ENCODE measurements around the gene KLK10. TPM values are rescaled to one million over a fixed set of nuclear protein-coding genes. Genes with fewer than 3 reads are reported as not detected.

KLK10 gene
- total RNA-seq, 1 experiment from 2014 or later = 3.2 TPM

DNA sequence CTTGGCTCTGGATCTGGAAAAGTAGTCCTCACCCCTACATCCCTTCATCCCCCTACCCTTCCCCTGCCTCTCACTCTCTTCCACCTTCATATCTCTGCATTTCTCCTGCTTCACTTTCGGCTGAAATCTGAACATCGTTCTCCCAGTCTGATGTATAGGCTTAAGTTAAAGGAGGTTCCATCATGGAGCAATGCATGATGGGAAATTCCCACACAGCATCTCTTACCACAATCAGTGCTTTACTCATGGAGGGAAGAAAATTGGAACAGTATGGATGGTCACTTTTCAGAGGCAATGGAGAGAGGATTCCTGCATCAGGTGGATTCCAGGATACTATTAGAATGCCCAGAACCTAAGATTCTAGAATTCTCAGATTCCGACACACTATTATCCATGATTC, 12.0 kb downstream of the KLK10 start (continued):
- TF ChIP-seq RELA (CRISPR knock-in tag; IDR thresholded peaks at IDR 0.05; ENCODE audit: borderline replicate concordance) (no peak), NFYB (CRISPR knock-in tag; conservative IDR thresholded peaks at IDR 0.05; ENCODE audit: low read depth) (no peak)
- TF ChIP-seq, protein P1, sequence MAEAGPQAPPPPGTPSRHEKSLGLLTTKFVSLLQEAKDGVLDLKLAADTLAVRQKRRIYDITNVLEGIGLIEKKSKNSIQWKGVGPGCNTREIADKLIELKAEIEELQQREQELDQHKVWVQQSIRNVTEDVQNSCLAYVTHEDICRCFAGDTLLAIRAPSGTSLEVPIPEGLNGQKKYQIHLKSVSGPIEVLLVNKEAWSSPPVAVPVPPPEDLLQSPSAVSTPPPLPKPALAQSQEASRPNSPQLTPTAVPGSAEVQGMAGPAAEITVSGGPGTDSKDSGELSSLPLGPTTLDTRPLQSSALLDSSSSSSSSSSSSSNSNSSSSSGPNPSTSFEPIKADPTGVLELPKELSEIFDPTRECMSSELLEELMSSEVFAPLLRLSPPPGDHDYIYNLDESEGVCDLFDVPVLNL (CRISPR knock-in tag; IDR thresholded peaks at IDR 0.05; ENCODE audit: borderline replicate concordance, low read depth) = no peak

DNA sequence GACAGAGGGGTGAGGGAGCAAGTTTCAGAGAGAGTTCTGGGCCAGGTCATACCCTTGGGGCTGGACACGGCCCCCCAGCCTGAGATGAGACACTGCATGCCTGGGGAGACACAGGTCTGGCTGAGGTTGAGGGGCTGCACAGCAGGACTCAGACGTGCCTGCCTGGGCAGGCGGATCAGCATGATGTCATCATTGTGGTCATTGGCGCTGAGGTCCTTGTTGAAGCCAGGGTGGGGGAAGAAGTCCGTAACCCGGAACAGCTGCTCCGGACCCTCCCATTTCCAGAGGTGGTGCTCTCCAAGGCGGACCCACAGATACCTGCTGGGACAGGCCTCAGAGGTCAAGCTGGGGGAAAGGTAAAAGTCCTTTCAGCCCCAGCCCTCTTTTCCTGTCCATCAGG, 13.1 kb downstream of the KLK10 start:
- ChIA-PET CTCF (interaction anchor here (0.9 kb wide), 1 partner anchor 10 kb away, joined by 8 read pairs; no protein-coding TSS in a partner anchor), POLR2A (no interaction called here)
- H3K9me3 Mint-ChIP-seq = no peaks in the 10 kb centered on the region
- no peak for DNase-seq (ENCODE audit: low spot score)
- no peaks in the 10 kb centered on the region for H3K36me3 Mint-ChIP-seq
- no peak overlapping the region for H3K4me3 Mint-ChIP-seq
- H3K27ac Mint-ChIP-seq = no peak overlapping the region
- H3K4me1 Mint-ChIP-seq = peaks cover 14% of the 10 kb centered on the region
- no peak for ATAC-seq
- peaks cover 58% of the 10 kb centered on the region for H3K27me3 Mint-ChIP-seq (ENCODE audit: low read depth)
- no peak for TF ChIP-seq TEAD4 (CRISPR knock-in tag; IDR thresholded peaks at IDR 0.05)
- TF ChIP-seq, protein P2, sequence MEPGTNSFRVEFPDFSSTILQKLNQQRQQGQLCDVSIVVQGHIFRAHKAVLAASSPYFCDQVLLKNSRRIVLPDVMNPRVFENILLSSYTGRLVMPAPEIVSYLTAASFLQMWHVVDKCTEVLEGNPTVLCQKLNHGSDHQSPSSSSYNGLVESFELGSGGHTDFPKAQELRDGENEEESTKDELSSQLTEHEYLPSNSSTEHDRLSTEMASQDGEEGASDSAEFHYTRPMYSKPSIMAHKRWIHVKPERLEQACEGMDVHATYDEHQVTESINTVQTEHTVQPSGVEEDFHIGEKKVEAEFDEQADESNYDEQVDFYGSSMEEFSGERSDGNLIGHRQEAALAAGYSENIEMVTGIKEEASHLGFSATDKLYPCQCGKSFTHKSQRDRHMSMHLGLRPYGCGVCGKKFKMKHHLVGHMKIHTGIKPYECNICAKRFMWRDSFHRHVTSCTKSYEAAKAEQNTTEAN (CRISPR knock-in tag; IDR thresholded peaks at IDR 0.05) = no peak
- TF ChIP-seq, protein P3, sequence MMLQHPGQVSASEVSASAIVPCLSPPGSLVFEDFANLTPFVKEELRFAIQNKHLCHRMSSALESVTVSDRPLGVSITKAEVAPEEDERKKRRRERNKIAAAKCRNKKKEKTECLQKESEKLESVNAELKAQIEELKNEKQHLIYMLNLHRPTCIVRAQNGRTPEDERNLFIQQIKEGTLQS (CRISPR knock-in tag; conservative IDR thresholded peaks at IDR 0.05) = no peak
- TF ChIP-seq, protein P4, sequence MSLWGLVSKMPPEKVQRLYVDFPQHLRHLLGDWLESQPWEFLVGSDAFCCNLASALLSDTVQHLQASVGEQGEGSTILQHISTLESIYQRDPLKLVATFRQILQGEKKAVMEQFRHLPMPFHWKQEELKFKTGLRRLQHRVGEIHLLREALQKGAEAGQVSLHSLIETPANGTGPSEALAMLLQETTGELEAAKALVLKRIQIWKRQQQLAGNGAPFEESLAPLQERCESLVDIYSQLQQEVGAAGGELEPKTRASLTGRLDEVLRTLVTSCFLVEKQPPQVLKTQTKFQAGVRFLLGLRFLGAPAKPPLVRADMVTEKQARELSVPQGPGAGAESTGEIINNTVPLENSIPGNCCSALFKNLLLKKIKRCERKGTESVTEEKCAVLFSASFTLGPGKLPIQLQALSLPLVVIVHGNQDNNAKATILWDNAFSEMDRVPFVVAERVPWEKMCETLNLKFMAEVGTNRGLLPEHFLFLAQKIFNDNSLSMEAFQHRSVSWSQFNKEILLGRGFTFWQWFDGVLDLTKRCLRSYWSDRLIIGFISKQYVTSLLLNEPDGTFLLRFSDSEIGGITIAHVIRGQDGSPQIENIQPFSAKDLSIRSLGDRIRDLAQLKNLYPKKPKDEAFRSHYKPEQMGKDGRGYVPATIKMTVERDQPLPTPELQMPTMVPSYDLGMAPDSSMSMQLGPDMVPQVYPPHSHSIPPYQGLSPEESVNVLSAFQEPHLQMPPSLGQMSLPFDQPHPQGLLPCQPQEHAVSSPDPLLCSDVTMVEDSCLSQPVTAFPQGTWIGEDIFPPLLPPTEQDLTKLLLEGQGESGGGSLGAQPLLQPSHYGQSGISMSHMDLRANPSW (CRISPR knock-in tag; conservative IDR thresholded peaks at IDR 0.05; ENCODE audit: low read depth) = no peak
- TF ChIP-seq ETV6 (CRISPR knock-in tag; IDR thresholded peaks at IDR 0.05) = no peak
- TF ChIP-seq FOXK1 (CRISPR knock-in tag; IDR thresholded peaks at IDR 0.05) = no peak
- no peak for TF ChIP-seq ZBTB21 (CRISPR knock-in tag; IDR thresholded peaks at IDR 0.05; ENCODE audit: borderline replicate concordance)
- TF ChIP-seq FOXJ3 (CRISPR knock-in tag; IDR thresholded peaks at IDR 0.05; ENCODE audit: borderline replicate concordance) = no peak
- no peak for TF ChIP-seq JAZF1 (CRISPR knock-in tag; IDR thresholded peaks at IDR 0.05)
- TF ChIP-seq NR3C1 (CRISPR knock-in tag; conservative IDR thresholded peaks at IDR 0.05; ENCODE audit: low read depth) = no peak
- TF ChIP-seq RORB (CRISPR knock-in tag; IDR thresholded peaks at IDR 0.05) = no peak
- no peak for TF ChIP-seq NR2C2 (CRISPR knock-in tag; IDR thresholded peaks at IDR 0.05)
- no peak for TF ChIP-seq ZNF532 (CRISPR knock-in tag; IDR thresholded peaks at IDR 0.05; ENCODE audit: borderline replicate concordance)
- TF ChIP-seq, protein P5, sequence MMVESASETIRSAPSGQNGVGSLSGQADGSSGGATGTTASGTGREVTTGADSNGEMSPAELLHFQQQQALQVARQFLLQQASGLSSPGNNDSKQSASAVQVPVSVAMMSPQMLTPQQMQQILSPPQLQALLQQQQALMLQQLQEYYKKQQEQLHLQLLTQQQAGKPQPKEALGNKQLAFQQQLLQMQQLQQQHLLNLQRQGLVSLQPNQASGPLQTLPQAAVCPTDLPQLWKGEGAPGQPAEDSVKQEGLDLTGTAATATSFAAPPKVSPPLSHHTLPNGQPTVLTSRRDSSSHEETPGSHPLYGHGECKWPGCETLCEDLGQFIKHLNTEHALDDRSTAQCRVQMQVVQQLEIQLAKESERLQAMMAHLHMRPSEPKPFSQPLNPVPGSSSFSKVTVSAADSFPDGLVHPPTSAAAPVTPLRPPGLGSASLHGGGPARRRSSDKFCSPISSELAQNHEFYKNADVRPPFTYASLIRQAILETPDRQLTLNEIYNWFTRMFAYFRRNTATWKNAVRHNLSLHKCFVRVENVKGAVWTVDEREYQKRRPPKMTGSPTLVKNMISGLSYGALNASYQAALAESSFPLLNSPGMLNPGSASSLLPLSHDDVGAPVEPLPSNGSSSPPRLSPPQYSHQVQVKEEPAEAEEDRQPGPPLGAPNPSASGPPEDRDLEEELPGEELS (CRISPR knock-in tag; IDR thresholded peaks at IDR 0.05) = no peak
- TF ChIP-seq, protein P6, sequence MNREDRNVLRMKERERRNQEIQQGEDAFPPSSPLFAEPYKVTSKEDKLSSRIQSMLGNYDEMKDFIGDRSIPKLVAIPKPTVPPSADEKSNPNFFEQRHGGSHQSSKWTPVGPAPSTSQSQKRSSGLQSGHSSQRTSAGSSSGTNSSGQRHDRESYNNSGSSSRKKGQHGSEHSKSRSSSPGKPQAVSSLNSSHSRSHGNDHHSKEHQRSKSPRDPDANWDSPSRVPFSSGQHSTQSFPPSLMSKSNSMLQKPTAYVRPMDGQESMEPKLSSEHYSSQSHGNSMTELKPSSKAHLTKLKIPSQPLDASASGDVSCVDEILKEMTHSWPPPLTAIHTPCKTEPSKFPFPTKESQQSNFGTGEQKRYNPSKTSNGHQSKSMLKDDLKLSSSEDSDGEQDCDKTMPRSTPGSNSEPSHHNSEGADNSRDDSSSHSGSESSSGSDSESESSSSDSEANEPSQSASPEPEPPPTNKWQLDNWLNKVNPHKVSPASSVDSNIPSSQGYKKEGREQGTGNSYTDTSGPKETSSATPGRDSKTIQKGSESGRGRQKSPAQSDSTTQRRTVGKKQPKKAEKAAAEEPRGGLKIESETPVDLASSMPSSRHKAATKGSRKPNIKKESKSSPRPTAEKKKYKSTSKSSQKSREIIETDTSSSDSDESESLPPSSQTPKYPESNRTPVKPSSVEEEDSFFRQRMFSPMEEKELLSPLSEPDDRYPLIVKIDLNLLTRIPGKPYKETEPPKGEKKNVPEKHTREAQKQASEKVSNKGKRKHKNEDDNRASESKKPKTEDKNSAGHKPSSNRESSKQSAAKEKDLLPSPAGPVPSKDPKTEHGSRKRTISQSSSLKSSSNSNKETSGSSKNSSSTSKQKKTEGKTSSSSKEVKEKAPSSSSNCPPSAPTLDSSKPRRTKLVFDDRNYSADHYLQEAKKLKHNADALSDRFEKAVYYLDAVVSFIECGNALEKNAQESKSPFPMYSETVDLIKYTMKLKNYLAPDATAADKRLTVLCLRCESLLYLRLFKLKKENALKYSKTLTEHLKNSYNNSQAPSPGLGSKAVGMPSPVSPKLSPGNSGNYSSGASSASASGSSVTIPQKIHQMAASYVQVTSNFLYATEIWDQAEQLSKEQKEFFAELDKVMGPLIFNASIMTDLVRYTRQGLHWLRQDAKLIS (CRISPR knock-in tag; IDR thresholded peaks at IDR 0.05; ENCODE audit: borderline replicate concordance) = no peak
- no peak for TF ChIP-seq CTCF (IDR thresholded peaks at IDR 0.05)

Data from WTC11 (cell line).